HCT116 (cell line): ENCODE measurements around the gene CAMK2A. TPM values are rescaled to one million over a fixed set of nuclear protein-coding genes. Genes with fewer than 3 reads are reported as not detected.

Experiments
- ATAC-seq: fragments of 200-7000 bp; cut with Tn5 transposase; 2 replicates; pipeline ENCODE4 v1.9.1; 2020; ENCODE audit warnings: mild to moderate bottlenecking, moderate library complexity
- BruUV-seq: library from RNA; stranded (reverse); fragments of 400-500 nt; replicated peaks from 2 replicates; lab custom pipeline; 2021; lab: Mats Ljungman, UMichigan
- CTCF ChIA-PET: fragments of 300-600 bp; sonication (Branson Sonifier 250); formaldehyde crosslinking; loops from one replicate; lab custom pipeline; 2021; ENCODE audit warnings: antibody characterized with exemption; lab: Charles Lee
- POLR2A ChIA-PET: fragments of 300-600, 350-600 bp; sonication (Branson Sonifier 250); formaldehyde crosslinking; loops from one replicate; lab custom pipeline; 2021; ENCODE audit warnings: antibody characterized with exemption; lab: Charles Lee
- RAD21 ChIA-PET, 2 experiments: fragments of 300-600 bp; sonication (Branson Sonifier 250); formaldehyde crosslinking; loops; one replicate each; lab custom pipeline; 2023; ENCODE audit warnings: low total read pairs in 2 of 2; ENCODE audit not compliant: uncharacterized antibody in 2 of 2, unreplicated experiment in 2 of 2, low non-redundant PET in 1 of 2; lab: Charles Lee
- DNase-seq: peaks from one replicate; pipeline ENCODE4 v3.0.0-alpha.2; 2010; ENCODE audit warnings: low read depth, low spot score
- H2AFZ ChIP-seq: fragments of 200-600 bp; shearing (Covaris generic), sonication (generic); 2 replicates; pipeline ENCODE4 v1.6.1; 2017; ENCODE audit warnings: low read depth, mixed run types, mixed read lengths, antibody characterized with exemption, low read length; ENCODE audit not compliant: poor library complexity, severe bottlenecking
- H3K27ac ChIP-seq: 2 replicates; pipeline ENCODE4 v1.5.1; 2012; ENCODE audit warnings: low read depth, low read length
- H3K27me3 ChIP-seq: fragments of 200-600 bp; sonication (generic); 2 replicates; pipeline ENCODE4 v1.6.1; 2016; ENCODE audit warnings: mixed run types, low read length, mixed read lengths; ENCODE audit not compliant: insufficient read depth
- H3K36me3 ChIP-seq, 2 experiments: fragments of 200-500 bp in 1 of 2; fragments of 200-600 bp in 1 of 2; sonication (Bioruptor generic) in 1 of 2; sonication (generic) in 1 of 2; 2 replicates each; pipeline versions ENCODE4 v1.5.1 to v1.6.1; 2014 to 2016; ENCODE audit warnings: low read length in 2 of 2, inconsistent platforms in 1 of 2, mixed read lengths in 1 of 2, mixed run types in 1 of 2; ENCODE audit not compliant: insufficient read depth in 2 of 2, control insufficient read depth in 1 of 2
- H3K4me1 ChIP-seq, 2 experiments: fragments of 200-600 bp in 1 of 2; sonication (generic) in 1 of 2; 2 replicates each; pipeline versions ENCODE4 v1.5.1 to v1.6.1; 2012 to 2017; ENCODE audit warnings: low read length in 2 of 2, inconsistent platforms in 1 of 2, mild to moderate bottlenecking in 1 of 2, mixed read lengths in 1 of 2, mixed run types in 1 of 2, moderate library complexity in 1 of 2; ENCODE audit not compliant: insufficient read depth in 2 of 2, control insufficient read depth in 1 of 2
- H3K4me2 ChIP-seq: fragments of 200-600 bp; sonication (generic); 2 replicates; pipeline ENCODE4 v1.6.1; 2017; ENCODE audit warnings: mixed run types, low read length, mixed read lengths
- H3K4me3 ChIP-seq, 2 experiments: fragments of 200-600 bp in 1 of 2; sonication (generic) in 1 of 2; replicated peaks in 1 of 2; 2 replicates each; pipeline ENCODE4 v1.5.1; 2011 to 2016; ENCODE audit warnings: low read length in 2 of 2, control low read depth in 1 of 2, low read depth in 1 of 2, mild to moderate bottlenecking in 1 of 2, mixed read lengths in 1 of 2, mixed run types in 1 of 2
- H3K79me2 ChIP-seq: fragments of 200-600 bp; sonication (generic); 2 replicates; pipeline ENCODE4 v1.6.1; 2017; ENCODE audit warnings: mild to moderate bottlenecking, mixed run types, low read length, moderate library complexity, mixed read lengths; ENCODE audit not compliant: insufficient read depth
- H3K9ac ChIP-seq: fragments of 200-600 bp; sonication (generic); 2 replicates; pipeline ENCODE4 v1.6.1; 2016; ENCODE audit warnings: low read length, mixed read lengths
- H3K9me2 ChIP-seq: fragments of 200-600 bp; sonication (generic), shearing (Covaris generic); 2 replicates; pipeline ENCODE4 v1.6.1; 2017; ENCODE audit warnings: mixed run types, mild to moderate bottlenecking, moderate library complexity; ENCODE audit not compliant: insufficient read depth
- H3K9me3 ChIP-seq, 2 experiments: fragments of 200-500 bp in 1 of 2; fragments of 200-600 bp in 1 of 2; sonication (Bioruptor generic) in 1 of 2; sonication (generic) in 1 of 2; 2 replicates each; pipeline ENCODE4 v1.6.1; 2014 to 2017; ENCODE audit warnings: low read length in 2 of 2, mixed read lengths in 2 of 2, inconsistent platforms in 1 of 2, low read depth in 1 of 2, mild to moderate bottlenecking in 1 of 2, mixed run types in 1 of 2, moderate library complexity in 1 of 2; ENCODE audit not compliant: control insufficient read depth in 1 of 2, insufficient read depth in 1 of 2
- H4K20me1 ChIP-seq: fragments of 200-600 bp; sonication (generic), shearing (Covaris generic); 2 replicates; pipeline ENCODE4 v1.6.1; 2017; ENCODE audit warnings: mixed run types, mild to moderate bottlenecking, moderate library complexity; ENCODE audit not compliant: insufficient read depth
- CBX3 ChIP-seq: IDR thresholded peaks from 2 replicates; pipeline ENCODE4 v1.6.1; 2012; ENCODE audit warnings: low read depth
- CEBPB ChIP-seq: IDR thresholded peaks from 2 replicates; pipeline ENCODE4 v1.6.1; 2012; ENCODE audit warnings: low read depth
- EGR1 ChIP-seq: IDR thresholded peaks from 2 replicates; pipeline ENCODE4 v1.6.1; 2012; ENCODE audit warnings: low read depth
- EZH2 ChIP-seq: fragments of 200-600 bp; sonication (generic); IDR thresholded peaks from 2 replicates; pipeline ENCODE4 v1.6.1; 2017; ENCODE audit warnings: antibody characterized with exemption, mixed run types
- EZH2phosphoT487 ChIP-seq: fragments of 200-600 bp; IDR thresholded peaks from 2 replicates; pipeline ENCODE4 v1.6.1; 2018; ENCODE audit warnings: antibody characterized with exemption, borderline replicate concordance
- FOSL1 ChIP-seq: IDR thresholded peaks from 2 replicates; pipeline ENCODE4 v1.6.1; 2012; ENCODE audit warnings: low read depth
- POLR2A ChIP-seq: IDR thresholded peaks from 2 replicates; pipeline ENCODE4 v1.7.0; 2011; ENCODE audit warnings: borderline replicate concordance; ENCODE audit not compliant: insufficient read depth, insufficient read length; ENCODE audit errors: extremely low read depth
- POLR2AphosphoS5 ChIP-seq: IDR thresholded peaks from 2 replicates; pipeline ENCODE4 v1.6.1; 2011; ENCODE audit warnings: mild to moderate bottlenecking, low read depth, low read length, moderate library complexity
- RAD21 ChIP-seq: IDR thresholded peaks from 2 replicates; pipeline ENCODE4 v1.6.1; 2012; ENCODE audit warnings: low read depth, mild to moderate bottlenecking
- SP1 ChIP-seq: IDR thresholded peaks from 2 replicates; pipeline ENCODE4 v1.6.1; 2012; ENCODE audit warnings: low read depth
- SRF ChIP-seq: IDR thresholded peaks from 2 replicates; pipeline ENCODE4 v1.6.1; 2012; ENCODE audit warnings: low read depth
- TCF7L2 ChIP-seq: IDR thresholded peaks from 2 replicates; pipeline ENCODE4 v1.7.0; 2011; ENCODE audit warnings: borderline replicate concordance, inconsistent platforms; ENCODE audit not compliant: insufficient read depth, insufficient read length; ENCODE audit errors: extremely low read depth
- YY1 ChIP-seq: IDR thresholded peaks from 2 replicates; pipeline ENCODE4 v1.6.1; 2011; ENCODE audit warnings: low read length, low read depth, moderate library complexity, mild to moderate bottlenecking; ENCODE audit not compliant: insufficient replicate concordance; ENCODE audit errors: extremely low read depth
- ZFX ChIP-seq: fragments of 450-650 bp; IDR thresholded peaks from 2 replicates; pipeline ENCODE4 v1.6.1; 2017
- ZNF274 ChIP-seq: fragments of 200-500 bp; sonication (Bioruptor generic); IDR thresholded peaks from 2 replicates; pipeline ENCODE4 v1.6.1; 2014; ENCODE audit warnings: mild to moderate bottlenecking, low read depth, low read length, inconsistent platforms
- intact Hi-C: fragments of 100-400 bp; cut with micrococcal nuclease; formaldehyde crosslinking; loops from 2 replicates; pipeline ENCODE4 v1.10.0; 2022
- total RNA-seq: library from RNA; stranded (reverse); gene quantifications from one replicate; pipeline ENCODE4 v1.2.1, GENCODE V29; 2021; ENCODE audit not compliant: unreplicated experiment
- TF ChIP-seq, protein P1 (sequence below): IDR thresholded peaks from 2 replicates; pipeline ENCODE4 v1.6.1; 2011; ENCODE audit warnings: mild to moderate bottlenecking, low read length, moderate library complexity; ENCODE audit not compliant: insufficient replicate concordance; ENCODE audit errors: extremely low read depth
- TF ChIP-seq, protein P2 (sequence below), 3 experiments: fragments of 200-600 bp in 1 of 3; sonication (generic) in 1 of 3; IDR thresholded peaks in 2 of 3; conservative IDR thresholded peaks in 1 of 3; 2 replicates each; pipeline ENCODE4 v1.5.1; 2012 to 2017; ENCODE audit warnings: low read depth in 2 of 3, low read length in 2 of 3, antibody characterized with exemption in 1 of 3, borderline replicate concordance in 1 of 3, control low read depth in 1 of 3, mild to moderate bottlenecking in 1 of 3, mixed read lengths in 1 of 3, mixed run types in 1 of 3, moderate library complexity in 1 of 3; ENCODE audit not compliant: insufficient read depth in 1 of 3
- TF ChIP-seq, protein P3 (sequence below): IDR thresholded peaks from 2 replicates; pipeline ENCODE4 v1.6.1; 2012; ENCODE audit warnings: low read depth
- TF ChIP-seq, protein P4 (sequence below): IDR thresholded peaks from 2 replicates; pipeline ENCODE4 v1.6.1; 2012
- TF ChIP-seq, protein P5 (sequence below): IDR thresholded peaks from 2 replicates; pipeline ENCODE4 v1.6.1; 2012

Gene CAMK2A
- total RNA-seq, 1 experiment from 2014 or later: not detected

DNA sequence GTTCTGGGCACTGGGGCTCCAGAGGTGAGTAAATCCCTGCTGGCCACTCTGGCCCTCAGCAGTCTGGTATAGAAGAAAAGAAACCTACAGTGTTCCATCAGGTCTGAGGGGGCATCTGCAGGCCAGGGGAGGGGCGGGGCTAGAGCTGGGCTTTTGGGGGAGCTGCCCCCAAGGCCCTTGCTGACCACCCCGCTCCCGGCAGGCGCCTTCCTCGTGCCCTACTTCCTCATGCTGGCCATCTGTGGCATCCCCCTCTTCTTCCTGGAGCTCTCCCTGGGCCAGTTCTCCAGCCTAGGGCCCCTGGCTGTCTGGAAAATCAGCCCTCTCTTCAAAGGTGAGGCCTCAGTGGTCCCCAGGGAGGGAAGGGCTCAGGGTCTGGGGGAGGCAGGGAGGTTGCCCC is 93.1 kb downstream of the CAMK2A start:
- Histone ChIP-seq H3K4me2 (no peak overlapping the region), H3K79me2 (no peaks in the 10 kb centered on the region), H3K4me3 (no peak overlapping the region), H3K4me1 (no peaks in the 10 kb centered on the region), H2AFZ (no peak overlapping the region), H4K20me1 (no peaks in the 10 kb centered on the region), H3K27me3 (peaks cover 2% of the 10 kb centered on the region; the same call in 1 of the 2 replicates), H3K27ac (no peak overlapping the region), H3K36me3 (no peaks in the 10 kb centered on the region), H3K9me2 (no peaks in the 10 kb centered on the region), H3K9me3 (no peaks in the 10 kb centered on the region), H3K9ac (no peak overlapping the region)
- TF ChIP-seq, protein P1, sequence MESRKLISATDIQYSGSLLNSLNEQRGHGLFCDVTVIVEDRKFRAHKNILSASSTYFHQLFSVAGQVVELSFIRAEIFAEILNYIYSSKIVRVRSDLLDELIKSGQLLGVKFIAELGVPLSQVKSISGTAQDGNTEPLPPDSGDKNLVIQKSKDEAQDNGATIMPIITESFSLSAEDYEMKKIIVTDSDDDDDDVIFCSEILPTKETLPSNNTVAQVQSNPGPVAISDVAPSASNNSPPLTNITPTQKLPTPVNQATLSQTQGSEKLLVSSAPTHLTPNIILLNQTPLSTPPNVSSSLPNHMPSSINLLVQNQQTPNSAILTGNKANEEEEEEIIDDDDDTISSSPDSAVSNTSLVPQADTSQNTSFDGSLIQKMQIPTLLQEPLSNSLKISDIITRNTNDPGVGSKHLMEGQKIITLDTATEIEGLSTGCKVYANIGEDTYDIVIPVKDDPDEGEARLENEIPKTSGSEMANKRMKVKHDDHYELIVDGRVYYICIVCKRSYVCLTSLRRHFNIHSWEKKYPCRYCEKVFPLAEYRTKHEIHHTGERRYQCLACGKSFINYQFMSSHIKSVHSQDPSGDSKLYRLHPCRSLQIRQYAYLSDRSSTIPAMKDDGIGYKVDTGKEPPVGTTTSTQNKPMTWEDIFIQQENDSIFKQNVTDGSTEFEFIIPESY: no peak
- TF ChIP-seq CBX3: no peak
- TF ChIP-seq, protein P2, sequence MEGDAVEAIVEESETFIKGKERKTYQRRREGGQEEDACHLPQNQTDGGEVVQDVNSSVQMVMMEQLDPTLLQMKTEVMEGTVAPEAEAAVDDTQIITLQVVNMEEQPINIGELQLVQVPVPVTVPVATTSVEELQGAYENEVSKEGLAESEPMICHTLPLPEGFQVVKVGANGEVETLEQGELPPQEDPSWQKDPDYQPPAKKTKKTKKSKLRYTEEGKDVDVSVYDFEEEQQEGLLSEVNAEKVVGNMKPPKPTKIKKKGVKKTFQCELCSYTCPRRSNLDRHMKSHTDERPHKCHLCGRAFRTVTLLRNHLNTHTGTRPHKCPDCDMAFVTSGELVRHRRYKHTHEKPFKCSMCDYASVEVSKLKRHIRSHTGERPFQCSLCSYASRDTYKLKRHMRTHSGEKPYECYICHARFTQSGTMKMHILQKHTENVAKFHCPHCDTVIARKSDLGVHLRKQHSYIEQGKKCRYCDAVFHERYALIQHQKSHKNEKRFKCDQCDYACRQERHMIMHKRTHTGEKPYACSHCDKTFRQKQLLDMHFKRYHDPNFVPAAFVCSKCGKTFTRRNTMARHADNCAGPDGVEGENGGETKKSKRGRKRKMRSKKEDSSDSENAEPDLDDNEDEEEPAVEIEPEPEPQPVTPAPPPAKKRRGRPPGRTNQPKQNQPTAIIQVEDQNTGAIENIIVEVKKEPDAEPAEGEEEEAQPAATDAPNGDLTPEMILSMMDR (IDR thresholded peaks at IDR 0.05 in 2 of 3, conservative IDR thresholded peaks at IDR 0.05 in 1 of 3; ENCODE audit: borderline replicate concordance in 1 of 3, insufficient read depth in 1 of 3, low read depth in 2 of 3, low read length in 2 of 3): no peak
- TF ChIP-seq, protein P3, sequence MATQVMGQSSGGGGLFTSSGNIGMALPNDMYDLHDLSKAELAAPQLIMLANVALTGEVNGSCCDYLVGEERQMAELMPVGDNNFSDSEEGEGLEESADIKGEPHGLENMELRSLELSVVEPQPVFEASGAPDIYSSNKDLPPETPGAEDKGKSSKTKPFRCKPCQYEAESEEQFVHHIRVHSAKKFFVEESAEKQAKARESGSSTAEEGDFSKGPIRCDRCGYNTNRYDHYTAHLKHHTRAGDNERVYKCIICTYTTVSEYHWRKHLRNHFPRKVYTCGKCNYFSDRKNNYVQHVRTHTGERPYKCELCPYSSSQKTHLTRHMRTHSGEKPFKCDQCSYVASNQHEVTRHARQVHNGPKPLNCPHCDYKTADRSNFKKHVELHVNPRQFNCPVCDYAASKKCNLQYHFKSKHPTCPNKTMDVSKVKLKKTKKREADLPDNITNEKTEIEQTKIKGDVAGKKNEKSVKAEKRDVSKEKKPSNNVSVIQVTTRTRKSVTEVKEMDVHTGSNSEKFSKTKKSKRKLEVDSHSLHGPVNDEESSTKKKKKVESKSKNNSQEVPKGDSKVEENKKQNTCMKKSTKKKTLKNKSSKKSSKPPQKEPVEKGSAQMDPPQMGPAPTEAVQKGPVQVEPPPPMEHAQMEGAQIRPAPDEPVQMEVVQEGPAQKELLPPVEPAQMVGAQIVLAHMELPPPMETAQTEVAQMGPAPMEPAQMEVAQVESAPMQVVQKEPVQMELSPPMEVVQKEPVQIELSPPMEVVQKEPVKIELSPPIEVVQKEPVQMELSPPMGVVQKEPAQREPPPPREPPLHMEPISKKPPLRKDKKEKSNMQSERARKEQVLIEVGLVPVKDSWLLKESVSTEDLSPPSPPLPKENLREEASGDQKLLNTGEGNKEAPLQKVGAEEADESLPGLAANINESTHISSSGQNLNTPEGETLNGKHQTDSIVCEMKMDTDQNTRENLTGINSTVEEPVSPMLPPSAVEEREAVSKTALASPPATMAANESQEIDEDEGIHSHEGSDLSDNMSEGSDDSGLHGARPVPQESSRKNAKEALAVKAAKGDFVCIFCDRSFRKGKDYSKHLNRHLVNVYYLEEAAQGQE: no peak
- TF ChIP-seq FOSL1: no peak
- TF ChIP-seq CEBPB: no peak
- no peak for TF ChIP-seq POLR2A
- TF ChIP-seq, protein P4, sequence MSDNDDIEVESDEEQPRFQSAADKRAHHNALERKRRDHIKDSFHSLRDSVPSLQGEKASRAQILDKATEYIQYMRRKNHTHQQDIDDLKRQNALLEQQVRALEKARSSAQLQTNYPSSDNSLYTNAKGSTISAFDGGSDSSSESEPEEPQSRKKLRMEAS: no peak
- no peak for TF ChIP-seq POLR2AphosphoS5
- TF ChIP-seq RAD21: no peak
- no peak for TF ChIP-seq EZH2
- no peak for TF ChIP-seq SP1
- TF ChIP-seq SRF: no peak
- TF ChIP-seq ZNF274: no peak
- no peak for TF ChIP-seq YY1
- TF ChIP-seq TCF7L2: no peak
- TF ChIP-seq, protein P5, sequence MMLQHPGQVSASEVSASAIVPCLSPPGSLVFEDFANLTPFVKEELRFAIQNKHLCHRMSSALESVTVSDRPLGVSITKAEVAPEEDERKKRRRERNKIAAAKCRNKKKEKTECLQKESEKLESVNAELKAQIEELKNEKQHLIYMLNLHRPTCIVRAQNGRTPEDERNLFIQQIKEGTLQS: no peak
- no peak for TF ChIP-seq EGR1
- TF ChIP-seq EZH2phosphoT487: no peak
- no peak for TF ChIP-seq ZFX
- ChIA-PET CTCF (no interaction called here), POLR2A (no interaction called here), RAD21 (no interaction called here)
- DNase-seq (no peak), ATAC-seq (no peak)
- BruUV-seq: no TSS peak
- intact Hi-C loops: no loop called here
